Measurements from ENCODE around the gene CDKAL1. TPM values are rescaled to one million over a fixed set of nuclear protein-coding genes. Genes with fewer than 3 reads are reported as not detected.
A peak's percentile ranks its signal among the peaks of the same experiment; 100 is the strongest.

CDKAL1 gene
- total and polyA plus RNA-seq, 10 of the 15 experiments (the other 5 are each of a cell fraction or from before 2014, with no cell fraction given) = 10.7 to 26.9 (median 17.3) TPM

DNA sequence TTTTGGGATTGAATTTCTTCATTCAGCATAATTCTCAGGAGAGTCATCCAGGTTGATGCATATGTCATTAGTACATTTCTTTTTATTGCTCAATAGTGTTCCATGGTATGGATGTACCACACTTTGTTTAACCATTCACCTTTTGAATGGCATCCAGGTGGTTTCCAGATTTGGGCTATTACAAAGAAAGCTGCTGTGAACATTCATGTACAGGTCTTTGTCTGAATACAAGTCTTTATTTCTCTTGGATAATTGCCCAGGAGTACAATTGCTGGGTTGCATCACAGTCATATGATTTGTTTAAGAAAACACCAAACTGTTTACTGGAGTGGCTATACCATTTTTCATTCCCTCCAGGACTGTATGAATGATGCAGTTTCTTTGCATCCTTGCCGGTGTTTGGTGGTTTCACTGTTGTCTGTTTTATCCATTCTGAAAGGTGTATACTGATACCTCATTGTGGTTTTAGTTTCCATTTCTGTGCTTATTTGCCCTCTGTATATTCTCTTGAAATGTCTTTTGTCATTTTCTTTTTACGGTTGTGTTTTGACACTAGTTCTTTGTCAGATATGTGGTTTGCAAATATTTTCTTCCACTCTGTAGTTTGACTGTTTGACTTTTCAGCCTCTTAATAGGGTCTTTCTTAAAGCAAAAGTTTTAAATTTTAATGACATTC, 8.8 kb downstream of the CDKAL1 start (continued):
- TF ChIP-seq, protein P1, sequence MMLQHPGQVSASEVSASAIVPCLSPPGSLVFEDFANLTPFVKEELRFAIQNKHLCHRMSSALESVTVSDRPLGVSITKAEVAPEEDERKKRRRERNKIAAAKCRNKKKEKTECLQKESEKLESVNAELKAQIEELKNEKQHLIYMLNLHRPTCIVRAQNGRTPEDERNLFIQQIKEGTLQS (IDR thresholded peaks at IDR 0.05; ENCODE audit: borderline replicate concordance, extremely low read depth, low read depth, low read length) = no peak
- TF ChIP-seq NR2F1 (conservative IDR thresholded peaks at IDR 0.05) = peak; percentile 55
- no peak for TF ChIP-seq ASH2L (IDR thresholded peaks at IDR 0.05; ENCODE audit: borderline replicate concordance, low read depth)
- TF ChIP-seq ETV6 (conservative IDR thresholded peaks at IDR 0.05 in 1 of 2, IDR thresholded peaks at IDR 0.05 in 1 of 2; ENCODE audit: borderline replicate concordance in 1 of 2, low read depth in 1 of 2) = peak in 1 of 2 experiments; percentile 65; a peak in 1 of 4 replicates
- no peak for TF ChIP-seq SMAD5 (IDR thresholded peaks at IDR 0.05; ENCODE audit: low read depth)
- TF ChIP-seq GATAD2B (conservative IDR thresholded peaks at IDR 0.05; ENCODE audit: low read depth) = peak; percentile 48; the same call in 1 of the 2 replicates
- peak; percentile 30; the same call in 1 of the 2 replicates for TF ChIP-seq PML (IDR thresholded peaks at IDR 0.05; ENCODE audit: low read length)
- TF ChIP-seq, protein P2, sequence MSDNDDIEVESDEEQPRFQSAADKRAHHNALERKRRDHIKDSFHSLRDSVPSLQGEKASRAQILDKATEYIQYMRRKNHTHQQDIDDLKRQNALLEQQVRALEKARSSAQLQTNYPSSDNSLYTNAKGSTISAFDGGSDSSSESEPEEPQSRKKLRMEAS (IDR thresholded peaks at IDR 0.05; ENCODE audit: low read depth, low read length) = no peak
- TF ChIP-seq TBL1XR1 (IDR thresholded peaks at IDR 0.05; ENCODE audit: low read depth, low read length) = peak; percentile 89; the same call in 1 of the 2 replicates
- peak; percentile 88 for TF ChIP-seq MEF2A (IDR thresholded peaks at IDR 0.05; ENCODE audit: insufficient read depth, low read depth, low read length)
- TF ChIP-seq, protein P3, sequence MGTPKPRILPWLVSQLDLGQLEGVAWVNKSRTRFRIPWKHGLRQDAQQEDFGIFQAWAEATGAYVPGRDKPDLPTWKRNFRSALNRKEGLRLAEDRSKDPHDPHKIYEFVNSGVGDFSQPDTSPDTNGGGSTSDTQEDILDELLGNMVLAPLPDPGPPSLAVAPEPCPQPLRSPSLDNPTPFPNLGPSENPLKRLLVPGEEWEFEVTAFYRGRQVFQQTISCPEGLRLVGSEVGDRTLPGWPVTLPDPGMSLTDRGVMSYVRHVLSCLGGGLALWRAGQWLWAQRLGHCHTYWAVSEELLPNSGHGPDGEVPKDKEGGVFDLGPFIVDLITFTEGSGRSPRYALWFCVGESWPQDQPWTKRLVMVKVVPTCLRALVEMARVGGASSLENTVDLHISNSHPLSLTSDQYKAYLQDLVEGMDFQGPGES (IDR thresholded peaks at IDR 0.05) = no peak
- TF ChIP-seq EGR1 (IDR thresholded peaks at IDR 0.05; ENCODE audit: borderline replicate concordance in 1 of 2, low read depth in 2 of 2, low read length in 2 of 2) = no peak
- TF ChIP-seq IKZF2 (IDR thresholded peaks at IDR 0.05) = peak; percentile 96 to 97
- peak; percentile 38; the same call in 1 of the 2 replicates for TF ChIP-seq BCL11A (IDR thresholded peaks at IDR 0.05; ENCODE audit: low read depth, low read length)
- peak; percentile 96 for TF ChIP-seq NBN (IDR thresholded peaks at IDR 0.05)
- no peak for TF ChIP-seq STAT1 (conservative IDR thresholded peaks at IDR 0.05)
- TF ChIP-seq TCF7 (IDR thresholded peaks at IDR 0.05; ENCODE audit: borderline replicate concordance) = 0 out of 2 replicates have a peak, but pooled peaks have one; percentile 17
- no peak for TF ChIP-seq WRNIP1 (IDR thresholded peaks at IDR 0.05; ENCODE audit: borderline replicate concordance, low read depth, low read length)
- TF ChIP-seq SMC3 (IDR thresholded peaks at IDR 0.05; ENCODE audit: borderline replicate concordance, low read length) = no peak
- TF ChIP-seq, protein P4, sequence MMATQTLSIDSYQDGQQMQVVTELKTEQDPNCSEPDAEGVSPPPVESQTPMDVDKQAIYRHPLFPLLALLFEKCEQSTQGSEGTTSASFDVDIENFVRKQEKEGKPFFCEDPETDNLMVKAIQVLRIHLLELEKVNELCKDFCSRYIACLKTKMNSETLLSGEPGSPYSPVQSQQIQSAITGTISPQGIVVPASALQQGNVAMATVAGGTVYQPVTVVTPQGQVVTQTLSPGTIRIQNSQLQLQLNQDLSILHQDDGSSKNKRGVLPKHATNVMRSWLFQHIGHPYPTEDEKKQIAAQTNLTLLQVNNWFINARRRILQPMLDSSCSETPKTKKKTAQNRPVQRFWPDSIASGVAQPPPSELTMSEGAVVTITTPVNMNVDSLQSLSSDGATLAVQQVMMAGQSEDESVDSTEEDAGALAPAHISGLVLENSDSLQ (IDR thresholded peaks at IDR 0.05) = peak; percentile 57
- TF ChIP-seq, protein P5, sequence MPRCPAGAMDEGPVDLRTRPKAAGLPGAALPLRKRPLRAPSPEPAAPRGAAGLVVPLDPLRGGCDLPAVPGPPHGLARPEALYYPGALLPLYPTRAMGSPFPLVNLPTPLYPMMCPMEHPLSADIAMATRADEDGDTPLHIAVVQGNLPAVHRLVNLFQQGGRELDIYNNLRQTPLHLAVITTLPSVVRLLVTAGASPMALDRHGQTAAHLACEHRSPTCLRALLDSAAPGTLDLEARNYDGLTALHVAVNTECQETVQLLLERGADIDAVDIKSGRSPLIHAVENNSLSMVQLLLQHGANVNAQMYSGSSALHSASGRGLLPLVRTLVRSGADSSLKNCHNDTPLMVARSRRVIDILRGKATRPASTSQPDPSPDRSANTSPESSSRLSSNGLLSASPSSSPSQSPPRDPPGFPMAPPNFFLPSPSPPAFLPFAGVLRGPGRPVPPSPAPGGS (IDR thresholded peaks at IDR 0.05; ENCODE audit: borderline replicate concordance, insufficient read depth, low read depth, low read length, poor library complexity, severe bottlenecking) = no peak
- TF ChIP-seq CHD2 (IDR thresholded peaks at IDR 0.05; ENCODE audit: borderline replicate concordance, low read depth, low read length) = peak; percentile 78; the same call in 1 of the 2 replicates
- peak; percentile 96 for TF ChIP-seq ATF7 (IDR thresholded peaks at IDR 0.05; ENCODE audit: low read depth)
- TF ChIP-seq, protein P6, sequence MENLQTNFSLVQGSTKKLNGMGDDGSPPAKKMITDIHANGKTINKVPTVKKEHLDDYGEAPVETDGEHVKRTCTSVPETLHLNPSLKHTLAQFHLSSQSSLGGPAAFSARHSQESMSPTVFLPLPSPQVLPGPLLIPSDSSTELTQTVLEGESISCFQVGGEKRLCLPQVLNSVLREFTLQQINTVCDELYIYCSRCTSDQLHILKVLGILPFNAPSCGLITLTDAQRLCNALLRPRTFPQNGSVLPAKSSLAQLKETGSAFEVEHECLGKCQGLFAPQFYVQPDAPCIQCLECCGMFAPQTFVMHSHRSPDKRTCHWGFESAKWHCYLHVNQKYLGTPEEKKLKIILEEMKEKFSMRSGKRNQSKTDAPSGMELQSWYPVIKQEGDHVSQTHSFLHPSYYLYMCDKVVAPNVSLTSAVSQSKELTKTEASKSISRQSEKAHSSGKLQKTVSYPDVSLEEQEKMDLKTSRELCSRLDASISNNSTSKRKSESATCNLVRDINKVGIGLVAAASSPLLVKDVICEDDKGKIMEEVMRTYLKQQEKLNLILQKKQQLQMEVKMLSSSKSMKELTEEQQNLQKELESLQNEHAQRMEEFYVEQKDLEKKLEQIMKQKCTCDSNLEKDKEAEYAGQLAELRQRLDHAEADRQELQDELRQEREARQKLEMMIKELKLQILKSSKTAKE (IDR thresholded peaks at IDR 0.05; ENCODE audit: low read depth, poor library complexity, severe bottlenecking) = peak; percentile 91
